Measurements from ENCODE around the gene WASHC2A. TPM values are rescaled to one million over a fixed set of nuclear protein-coding genes. Genes with fewer than 3 reads are reported as not detected.
"Not testable (repeated sequence)": the region's sequence is repeated elsewhere in the genome, so short reads cannot be mapped to it uniquely, and the experiment has no call there.

WASHC2A gene
- total RNA-seq, result 10 to 100 TPM; 40.1 to 52.5 (median 41.3) TPM

GRCh38 chr10:50067546-50068351 is at the start of gene WASHC2A:
Gene WASHC2A (plus strand): TSS chr10:50067954. CDS start chr10:50068006, 52 bp downstream.
- intact Hi-C loops (cut with DNase I; ENCODE audit: low total_unique reads), result not testable (repeated sequence)
- peak; percentile 30 to 65 (median 49) for TF ChIP-seq POLR2AphosphoS5 (IDR thresholded peaks at IDR 0.05)
- H3K27ac ChIP-seq, result peak within 1 kb of the TSS; percentile 65 to 75

DNA sequence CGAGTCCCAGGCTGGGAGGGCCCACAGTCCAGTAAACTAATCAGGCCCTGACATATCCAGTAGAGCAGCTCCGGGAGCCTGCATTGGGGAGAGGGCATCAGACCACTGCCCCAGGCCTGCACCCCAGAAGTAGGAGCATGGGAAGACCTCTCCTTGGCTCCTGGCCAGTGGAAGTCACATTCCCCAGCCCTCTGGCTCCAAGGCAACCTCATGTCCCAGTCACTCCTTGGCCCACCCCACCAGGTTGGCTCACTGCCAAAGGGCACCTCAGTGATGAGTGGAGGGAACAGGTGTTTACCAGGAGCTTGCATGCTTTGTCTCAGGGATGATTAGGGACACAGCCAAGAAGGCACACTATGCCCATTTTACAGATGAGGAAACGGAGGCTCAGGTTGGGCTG is 48.5 kb upstream of the WASHC2A start:
- H3K27me3 ChIP-seq; H3K9me3 ChIP-seq; H3K27ac ChIP-seq; H3K36me3 ChIP-seq; H3K4me3 ChIP-seq; intact Hi-C loops (cut with DNase I; ENCODE audit: low total_unique reads); H3K4me1 ChIP-seq; DNase-seq (ENCODE audit: low spot score in 2 of 2): not testable (repeated sequence)

More at GRCh38 chr10:50067546-50068351, at the start of gene WASHC2A:
- H3K27me3 ChIP-seq, H3K36me3 ChIP-seq, H3K9me3 ChIP-seq, H3K4me1 ChIP-seq: not testable (repeated sequence)
- H3K4me3 ChIP-seq, result peak within 1 kb of the TSS; percentile 67 to 92 (median 78)
- peak; percentile 85 to 95 for DNase-seq (ENCODE audit: low spot score in 2 of 2)

GRCh38 chr10:50020451-50021024 is 47.2 kb upstream of the WASHC2A start:
- H3K9me3 ChIP-seq; DNase-seq (ENCODE audit: low spot score in 2 of 2); H3K4me1 ChIP-seq; intact Hi-C loops (cut with DNase I; ENCODE audit: low total_unique reads); H3K4me3 ChIP-seq; H3K27me3 ChIP-seq; H3K36me3 ChIP-seq; H3K27ac ChIP-seq: not testable (repeated sequence)

- Histone ChIP-seq H3K27me3 (peaks cover 0 to 4% of the 10 kb centered on the region in 2 donors), H3K27ac (no peak overlapping the region), H3K36me3 (no peaks in the 10 kb centered on the region), H3K4me3 (no peak overlapping the region), H3K9me3 (no peaks in the 10 kb centered on the region), H3K4me1 (no peaks in the 10 kb centered on the region)
- TF ChIP-seq POLR2AphosphoS5 (IDR thresholded peaks at IDR 0.05) (no peak), POLR2A (IDR thresholded peaks at IDR 0.05) (no peak), CTCF (IDR thresholded peaks at IDR 0.05) (no peak)
- intact Hi-C loops (cut with DNase I; ENCODE audit: low total_unique reads), result no loop called here
- DNase-seq (ENCODE audit: low spot score in 2 of 2), result no peak
Observed at GRCh38 chr10:50021646-50022045, 46.1 kb upstream of the WASHC2A start.

- H3K9me3 ChIP-seq; H3K36me3 ChIP-seq; H3K4me3 ChIP-seq; H3K27ac ChIP-seq; intact Hi-C loops (cut with DNase I; ENCODE audit: low total_unique reads); H3K4me1 ChIP-seq; H3K27me3 ChIP-seq; DNase-seq (ENCODE audit: low spot score in 2 of 2): not testable (repeated sequence)
Observed at GRCh38 chr10:50024716-50025383, 42.9 kb upstream of the WASHC2A start.

DNA sequence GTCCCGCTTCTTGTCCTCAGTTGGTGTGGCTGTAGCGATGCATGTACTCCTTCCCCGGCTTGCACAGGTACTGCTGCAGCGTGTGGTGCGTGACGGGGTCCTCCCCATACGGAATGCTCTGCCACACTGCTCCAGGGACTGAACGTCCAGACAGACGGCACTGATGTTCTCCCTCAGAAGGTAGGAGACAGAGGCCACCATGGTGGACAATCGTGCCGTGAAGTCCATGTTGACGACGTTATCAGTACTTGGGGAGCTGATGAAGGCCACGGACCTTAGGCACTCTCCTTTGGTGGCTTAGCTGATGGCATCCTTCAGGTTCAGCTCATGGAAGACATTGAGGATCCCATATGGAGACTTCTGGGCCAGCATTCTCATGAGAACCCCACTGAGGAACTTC is 42.1 kb upstream of the WASHC2A start:
- TF ChIP-seq CTCF (IDR thresholded peaks at IDR 0.05), result no peak
- TF ChIP-seq POLR2AphosphoS5 (IDR thresholded peaks at IDR 0.05), result no peak
- TF ChIP-seq POLR2A (IDR thresholded peaks at IDR 0.05), result no peak
- H3K4me1 ChIP-seq, result no peaks in the 10 kb centered on the region
- no peak for DNase-seq (ENCODE audit: low spot score in 2 of 2)
- H3K27ac ChIP-seq, result no peak overlapping the region
- no peaks in the 10 kb centered on the region for H3K9me3 ChIP-seq
- no peak overlapping the region for H3K4me3 ChIP-seq
- peaks cover 0 to 4% of the 10 kb centered on the region in 2 donors for H3K27me3 ChIP-seq
- intact Hi-C loops (cut with DNase I; ENCODE audit: low total_unique reads), result no loop called here
- H3K36me3 ChIP-seq, result no peaks in the 10 kb centered on the region

GRCh38 chr10:50027195-50027594 is 40.6 kb upstream of the WASHC2A start:
- intact Hi-C loops (cut with DNase I; ENCODE audit: low total_unique reads), result no loop called here

More at GRCh38 chr10:50027195-50027594, 40.6 kb upstream of the WASHC2A start:
- Histone ChIP-seq H3K27ac (no peak overlapping the region), H3K36me3 (no peaks in the 10 kb centered on the region), H3K4me3 (no peak overlapping the region), H3K9me3 (no peaks in the 10 kb centered on the region), H3K4me1 (no peaks in the 10 kb centered on the region), H3K27me3 (peaks cover 0 to 4% of the 10 kb centered on the region in 2 donors)
- no peak for DNase-seq (ENCODE audit: low spot score in 2 of 2)
- TF ChIP-seq POLR2A (IDR thresholded peaks at IDR 0.05) (no peak), POLR2AphosphoS5 (IDR thresholded peaks at IDR 0.05) (no peak), CTCF (IDR thresholded peaks at IDR 0.05) (no peak)

All from breast epithelium (tissue), 4 donors.